ENCODE results near the gene MIOX. TPM values are rescaled to one million over a fixed set of nuclear protein-coding genes. Genes with fewer than 3 reads are reported as not detected.
A peak's percentile ranks its signal among the peaks of the same experiment; 100 is the strongest.

MIOX gene
- total and polyA plus RNA-seq, 2 experiments from 2014 or later = not detected

GRCh38 chr22:50481440-50482106, 5.1 kb upstream of the MIOX start, which contains the start of gene ADM2:
Gene ADM2 (plus strand): TSS chr22:50481543. CDS start chr22:50481848, 305 bp downstream.
- peak within 1 kb of the TSS; percentile 99 for H2AFZ ChIP-seq

GRCh38 chr22:50482107-50483074, 4.3 kb upstream of the MIOX start:
- Histone ChIP-seq H4K20me1 (replicated peaks; ENCODE audit: insufficient read depth) (no peaks in the 10 kb centered on the region), H3K9me2 (ENCODE audit: insufficient read depth) (no peaks in the 10 kb centered on the region), H3K27ac (ENCODE audit: low read depth) (no peak overlapping the region), H3K4me1 (ENCODE audit: insufficient read depth) (no peaks in the 10 kb centered on the region), H3K4me2 (peak overlapping the region; percentile 87), H3K36me3 (ENCODE audit: insufficient read depth) (no peaks in the 10 kb centered on the region), H3K27me3 (ENCODE audit: insufficient read depth) (peaks cover 23% of the 10 kb centered on the region), H3K79me2 (replicated peaks; ENCODE audit: insufficient read depth) (no peaks in the 10 kb centered on the region), H2AFZ (peak overlapping the region; percentile 86), H3K4me3 (peak overlapping the region; percentile 79), H3F3A (replicated peaks; ENCODE audit: low read depth) (no peaks in the 10 kb centered on the region)
- Mint-ChIP-seq H3K9me3 (no peaks in the 10 kb centered on the region; the same call in 2 of the 3 replicates), H3K27me3 (ENCODE audit: insufficient read depth, low read depth, poor library complexity) (peaks cover 27% of the 10 kb centered on the region), H3K36me3 (ENCODE audit: low read depth) (0 out of 3 replicates have a peak, but pooled peaks cover 3% of the 10 kb centered on the region), H3K27ac (no peak overlapping the region), H3K4me1 (peaks cover 3% of the 10 kb centered on the region; the same call in 2 of the 3 replicates), H3K4me3 (peak overlapping the region; percentile 79)
- DNase-seq (ENCODE audit: low spot score) (peak; percentile 61), ATAC-seq (peak; percentile 51)
- TF ChIP-seq ETS1 (IDR thresholded peaks at IDR 0.05) (no peak), JUNB (IDR thresholded peaks at IDR 0.05; ENCODE audit: unreplicated experiment) (no peak), EZH2 (IDR thresholded peaks at IDR 0.05; ENCODE audit: low read depth, unreplicated experiment) (no peak), ZNF331 (CRISPR knock-in tag; IDR thresholded peaks at IDR 0.05; ENCODE audit: low read depth) (no peak), CTCF (conservative IDR thresholded peaks at IDR 0.05; ENCODE audit: low read depth in 2 of 2) (no peak), POLR2AphosphoS5 (IDR thresholded peaks at IDR 0.05; ENCODE audit: low read depth) (no peak), STAT1 (IDR thresholded peaks at IDR 0.05; ENCODE audit: unreplicated experiment) (no peak), EZH2phosphoT487 (IDR thresholded peaks at IDR 0.05; ENCODE audit: unreplicated experiment) (no peak)

More at GRCh38 chr22:50481440-50482106, 5.1 kb upstream of the MIOX start, which contains the start of gene ADM2:
- H3K79me2 ChIP-seq (replicated peaks; ENCODE audit: insufficient read depth) = no peaks in the 10 kb centered on the region
- Mint-ChIP-seq H3K36me3 (ENCODE audit: low read depth) (0 out of 3 replicates have a peak, but pooled peaks cover 3% of the 10 kb centered on the region), H3K4me1 (peaks cover 9% of the 10 kb centered on the region; the same call in 2 of the 3 replicates), H3K9me3 (no peaks in the 10 kb centered on the region; the same call in 2 of the 3 replicates), H3K27ac (no peak within 1 kb of the TSS), H3K4me3 (peak within 1 kb of the TSS; percentile 79), H3K27me3 (ENCODE audit: insufficient read depth, low read depth, poor library complexity) (peaks cover 33% of the 10 kb centered on the region)
- peak within 1 kb of the TSS; percentile 87 for H3K4me2 ChIP-seq
- TF ChIP-seq POLR2AphosphoS5 (IDR thresholded peaks at IDR 0.05; ENCODE audit: low read depth) (0 out of 2 replicates have a peak, but pooled peaks have one; percentile 1), ZNF114 (CRISPR knock-in tag; IDR thresholded peaks at IDR 0.05) (no peak), CREB1 (CRISPR knock-in tag; IDR thresholded peaks at IDR 0.05; ENCODE audit: low read depth) (0 out of 2 replicates have a peak, but pooled peaks have one; percentile 5)
- no peaks in the 10 kb centered on the region for H3K4me1 ChIP-seq (ENCODE audit: insufficient read depth)
- peak; percentile 68 for ATAC-seq
- peak; percentile 87 for DNase-seq (ENCODE audit: low spot score)
- H3K36me3 ChIP-seq (ENCODE audit: insufficient read depth) = no peaks in the 10 kb centered on the region
- no peaks in the 10 kb centered on the region for H4K20me1 ChIP-seq (replicated peaks; ENCODE audit: insufficient read depth)
- no peaks in the 10 kb centered on the region for H3F3A ChIP-seq (replicated peaks; ENCODE audit: low read depth)
- peaks cover 23% of the 10 kb centered on the region for H3K27me3 ChIP-seq (ENCODE audit: insufficient read depth)
- no peak within 1 kb of the TSS for H3K27ac ChIP-seq (ENCODE audit: low read depth)
- H3K9me2 ChIP-seq (ENCODE audit: insufficient read depth) = no peaks in the 10 kb centered on the region
- H3K4me3 ChIP-seq = peak within 1 kb of the TSS; percentile 79
